CD4-positive, alpha-beta T cell treated with Interleukin-17A for 4 hours (primary cell): ENCODE results near the gene PALD1.
"Not testable (repeated sequence)": the region's sequence is repeated elsewhere in the genome, so short reads cannot be mapped to it uniquely, and the experiment has no call there.

Experiments
- DNase-seq: peaks from one replicate; pipeline ENCODE4 v3.0.0-alpha.2; 2020; ENCODE audit warnings: mixed read lengths

Gene PALD1

DNA sequence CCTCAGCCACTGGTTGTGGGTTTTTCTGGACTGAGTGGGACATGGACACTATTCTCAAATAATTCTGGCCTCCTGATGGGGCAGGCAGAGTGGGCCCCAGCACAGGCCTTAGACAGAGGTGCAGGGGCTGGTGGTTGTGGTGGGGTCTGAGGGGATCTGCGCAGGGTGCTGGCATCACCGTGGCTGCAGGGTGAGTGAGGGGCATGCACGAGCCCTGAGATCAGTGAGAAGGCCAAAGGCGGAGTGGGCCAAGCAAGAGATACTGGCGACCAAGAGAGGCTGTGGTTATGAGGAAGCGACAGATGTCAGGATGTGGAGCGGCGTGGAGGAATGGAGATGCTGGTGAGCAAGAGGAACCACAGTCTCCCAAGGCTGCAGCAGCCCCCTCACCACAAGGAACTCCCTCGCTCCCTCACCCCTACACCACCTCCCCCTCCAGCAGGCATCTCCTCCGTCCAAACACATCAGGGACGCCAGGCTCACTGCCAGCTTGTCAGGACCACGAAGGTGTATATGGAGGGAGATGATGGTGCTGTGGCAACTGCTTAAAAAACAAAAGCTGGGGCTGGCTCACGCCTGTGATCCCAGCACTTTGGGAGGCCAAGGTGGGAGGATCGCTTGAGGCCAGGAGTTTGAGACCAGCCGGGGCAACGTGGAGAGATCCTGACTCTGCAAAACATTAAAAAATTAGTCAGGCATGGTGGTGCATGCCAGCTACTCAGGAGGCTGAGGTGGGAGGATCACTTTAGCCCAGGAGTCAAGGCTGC is 114.4 kb downstream of the PALD1 start:
- DNase-seq = no peak

DNA sequence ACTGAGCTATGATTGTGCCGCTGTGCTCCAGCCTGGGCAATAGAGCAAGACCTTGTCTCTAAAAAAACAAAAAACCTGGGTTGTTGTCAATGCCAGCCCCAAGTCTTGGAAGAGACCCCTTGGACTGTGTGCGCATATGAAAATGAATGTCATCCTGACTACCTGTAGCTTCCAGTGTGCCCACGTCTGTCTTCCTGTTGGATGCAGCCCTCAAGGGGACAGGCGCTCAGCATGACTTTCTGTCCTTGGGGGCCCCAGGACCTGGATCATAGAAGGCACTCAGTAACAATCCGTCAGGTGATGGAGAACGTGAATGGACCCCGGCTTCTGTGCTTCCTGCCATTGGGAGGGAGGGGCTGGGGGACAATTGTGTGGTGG is 114.9 kb downstream of the PALD1 start:
- no peak for DNase-seq

DNA sequence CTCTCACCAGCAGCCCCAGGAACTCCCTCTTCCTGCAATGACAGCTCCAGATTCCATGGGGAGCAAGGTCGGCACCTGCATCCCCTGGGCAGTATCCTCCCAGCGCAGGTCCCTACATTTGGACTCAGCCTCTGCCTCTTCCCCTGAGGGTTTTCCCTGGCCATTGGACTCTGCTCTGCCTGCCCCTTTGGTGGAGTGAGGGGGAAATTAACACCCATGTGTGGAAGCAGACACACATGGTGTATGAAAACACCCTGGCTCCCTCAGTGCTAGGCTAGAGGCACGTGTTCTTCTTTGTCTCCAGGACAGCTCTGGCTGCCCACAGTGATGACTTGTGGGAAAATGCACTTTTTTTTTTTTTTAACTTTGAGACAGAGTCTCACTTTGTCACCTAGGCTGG is 115.6 kb downstream of the PALD1 start:
- no peak for DNase-seq

DNA sequence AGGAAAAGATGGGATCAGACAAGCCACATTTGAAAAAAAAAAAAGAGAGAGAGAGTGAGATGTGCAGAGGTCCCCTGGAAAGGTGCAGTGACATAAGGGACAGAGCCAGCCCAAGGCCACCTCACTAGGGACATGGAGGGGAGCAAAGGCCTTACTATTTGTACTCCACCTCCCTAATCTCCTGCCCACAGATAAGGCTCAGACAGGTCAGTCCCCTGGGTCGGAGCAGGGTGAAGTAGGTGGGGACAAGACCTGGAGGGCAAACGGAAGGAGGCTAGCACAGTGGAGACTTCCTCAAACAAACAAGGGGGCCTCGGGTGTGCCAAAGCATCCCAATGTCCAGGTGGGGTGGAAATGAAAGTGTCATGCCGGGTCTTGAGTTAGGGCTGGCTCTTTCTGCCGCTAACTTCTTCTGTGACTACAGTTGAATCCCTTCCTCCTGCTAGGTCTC is 117.0 kb downstream of the PALD1 start:
- DNase-seq = no peak

DNA sequence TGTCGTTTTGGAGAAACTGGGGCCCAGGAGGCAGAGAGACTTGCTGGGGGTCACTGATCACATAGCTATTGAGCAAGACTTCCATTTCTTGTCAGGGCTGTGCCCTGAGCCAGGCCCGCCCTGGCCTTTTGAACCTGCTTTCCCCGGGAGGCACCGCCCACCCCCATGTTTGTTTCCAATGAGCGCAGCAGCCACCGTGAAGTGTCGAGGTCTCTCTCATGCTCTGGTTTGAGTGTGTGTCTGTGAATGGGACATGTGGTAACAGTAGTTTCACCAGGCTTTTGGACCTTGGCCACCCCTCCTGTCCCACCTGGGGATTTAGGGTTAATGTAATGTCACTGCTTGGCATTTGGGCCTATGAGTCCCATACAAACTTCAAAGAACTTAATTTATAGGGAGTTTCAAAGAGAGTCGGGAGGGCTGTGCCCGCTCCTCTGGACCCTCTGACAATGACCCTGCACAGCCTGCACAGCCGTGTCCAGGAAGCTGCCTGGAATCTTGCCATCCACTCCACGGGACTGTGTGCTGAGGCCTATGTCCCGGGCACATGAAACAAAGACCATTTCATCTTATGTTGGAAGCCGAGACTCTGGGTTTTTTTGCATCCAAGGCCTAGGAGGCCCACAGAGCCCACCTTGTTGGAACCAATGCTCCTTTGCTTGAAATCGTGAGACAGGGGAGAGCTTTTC is 117.7 kb downstream of the PALD1 start:
- no peak for DNase-seq

DNA sequence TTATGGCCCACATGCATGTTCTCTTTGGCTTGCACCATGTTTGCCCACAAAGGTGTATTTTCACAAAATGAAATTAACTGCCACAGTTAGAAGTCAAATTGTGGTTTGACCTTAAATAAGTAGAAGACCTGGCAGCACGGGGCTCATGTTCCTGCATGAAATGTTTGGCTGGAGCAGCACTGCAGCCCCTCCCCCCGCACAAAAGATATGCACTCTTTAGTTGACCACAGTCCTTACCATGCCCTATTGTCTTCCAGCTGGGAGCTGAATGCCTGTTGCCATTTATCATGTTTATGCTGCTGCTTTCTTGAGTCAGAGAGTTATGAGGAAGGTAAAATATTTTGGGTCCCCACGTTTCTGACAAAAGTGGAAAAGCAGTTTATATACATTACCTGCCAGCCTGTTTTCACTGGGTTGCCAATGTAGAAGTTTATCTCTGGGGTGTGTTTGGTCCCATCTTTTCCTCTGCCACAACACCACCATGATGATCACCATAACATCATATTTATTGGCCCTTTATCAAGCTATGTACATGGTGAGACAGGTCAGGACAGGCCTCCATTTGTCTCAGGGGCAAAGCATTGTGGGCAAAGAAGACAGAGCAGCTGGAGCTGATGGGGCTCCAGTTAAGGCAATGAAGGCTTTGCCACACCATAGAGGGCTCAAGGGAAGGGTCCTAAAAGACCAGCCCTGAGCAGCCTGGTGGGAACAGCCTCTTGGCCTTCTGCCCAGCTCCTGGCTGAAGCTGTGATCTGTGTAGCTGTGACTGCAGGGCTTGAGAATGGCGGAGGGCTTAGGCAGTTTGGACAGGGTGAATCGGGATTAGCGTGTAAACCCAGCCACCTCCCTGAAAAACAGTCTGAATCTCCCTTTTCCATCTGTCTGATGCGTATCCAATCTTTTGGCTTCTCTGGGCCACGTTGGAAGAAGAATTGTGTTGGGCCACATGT is 118.6 kb downstream of the PALD1 start:
- DNase-seq = no peak

DNA sequence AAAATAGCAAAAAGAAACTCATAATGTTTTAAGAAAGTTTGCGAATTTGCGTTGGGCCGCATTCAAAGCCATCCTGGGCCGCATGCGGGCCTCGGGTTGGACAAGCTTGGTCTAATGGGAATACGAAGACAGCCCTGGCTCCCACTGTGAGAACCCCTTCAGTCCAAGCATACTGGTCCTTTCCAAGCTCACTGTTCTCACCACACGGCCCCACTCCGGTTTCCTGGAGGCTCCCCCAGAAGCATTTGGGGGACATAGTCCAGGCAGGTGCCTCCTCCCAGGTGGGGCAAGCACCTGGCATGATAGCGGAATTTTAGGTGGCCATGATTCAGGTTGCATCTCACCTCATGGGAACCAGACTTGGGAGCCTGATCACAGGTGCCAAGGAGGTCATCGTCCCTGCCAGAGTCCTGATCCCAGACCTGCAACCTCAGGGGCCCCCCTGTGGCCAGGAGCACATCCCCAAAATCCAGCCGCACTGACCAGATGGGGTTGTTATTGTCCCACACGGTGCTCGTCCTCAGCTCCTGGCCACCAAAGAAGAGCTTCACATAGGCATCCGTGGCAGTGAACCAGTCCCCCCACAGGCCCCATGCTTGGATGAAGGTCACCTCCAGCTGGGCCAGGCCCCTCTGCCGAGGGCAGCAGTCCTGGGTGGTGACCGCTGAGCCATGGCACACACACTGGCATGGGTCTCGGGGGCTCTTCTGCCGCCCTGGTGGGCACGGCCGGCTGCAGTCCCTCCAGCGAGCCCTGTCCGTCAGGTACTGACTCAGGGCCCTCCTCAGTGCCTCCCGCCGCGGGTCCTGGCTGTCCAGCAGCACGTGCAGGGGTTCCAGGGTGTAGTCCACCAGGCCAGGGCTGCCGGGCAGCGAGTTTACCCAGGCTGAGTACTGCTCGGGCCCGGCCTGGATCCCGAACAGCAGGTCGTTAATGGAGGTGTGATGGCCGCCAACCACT is 119.6 kb downstream of the PALD1 start:
- DNase-seq = no peak

DNA sequence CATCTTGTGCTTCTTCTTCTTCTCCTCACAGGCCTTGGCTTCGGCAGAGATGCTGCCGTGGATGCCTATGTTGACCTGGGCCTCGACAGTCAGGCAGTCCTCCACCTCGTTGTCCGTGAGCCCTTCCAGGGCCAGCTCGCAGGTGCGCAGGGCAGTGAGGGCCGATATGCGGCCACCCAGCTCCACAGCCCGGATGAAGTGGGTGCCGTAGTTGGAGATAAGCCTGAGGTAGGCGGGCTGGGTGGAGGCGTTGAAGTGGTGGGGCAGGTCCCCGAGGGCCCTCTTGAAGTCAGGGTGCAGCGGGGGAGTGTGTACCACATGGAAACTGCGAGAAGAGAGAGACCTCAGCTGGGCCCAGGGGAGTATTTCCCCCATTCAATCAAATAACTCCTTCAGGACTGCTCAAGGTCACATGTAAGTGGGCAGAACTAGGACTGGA is 120.3 kb downstream of the PALD1 start:
- no peak for DNase-seq

DNA sequence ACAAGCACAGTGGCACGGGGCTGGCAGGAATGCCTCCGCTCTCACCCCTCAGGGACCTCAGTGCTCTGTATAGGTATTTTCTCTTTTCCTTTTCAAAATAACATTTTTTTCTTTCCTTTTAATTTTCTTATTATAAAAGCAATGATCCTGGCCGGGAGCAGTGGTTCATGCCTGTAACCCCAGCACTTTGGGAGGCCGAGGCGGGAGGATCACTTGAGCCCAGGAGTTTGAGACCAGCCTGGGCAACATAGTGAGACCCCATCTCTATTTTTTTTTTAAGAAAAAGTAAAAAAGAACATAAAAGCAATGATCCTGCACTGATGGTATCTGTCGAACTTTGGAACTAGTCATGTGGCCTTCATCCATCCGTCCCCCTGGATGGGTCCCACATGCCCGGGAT is 120.8 kb downstream of the PALD1 start:
- DNase-seq = no peak

DNA sequence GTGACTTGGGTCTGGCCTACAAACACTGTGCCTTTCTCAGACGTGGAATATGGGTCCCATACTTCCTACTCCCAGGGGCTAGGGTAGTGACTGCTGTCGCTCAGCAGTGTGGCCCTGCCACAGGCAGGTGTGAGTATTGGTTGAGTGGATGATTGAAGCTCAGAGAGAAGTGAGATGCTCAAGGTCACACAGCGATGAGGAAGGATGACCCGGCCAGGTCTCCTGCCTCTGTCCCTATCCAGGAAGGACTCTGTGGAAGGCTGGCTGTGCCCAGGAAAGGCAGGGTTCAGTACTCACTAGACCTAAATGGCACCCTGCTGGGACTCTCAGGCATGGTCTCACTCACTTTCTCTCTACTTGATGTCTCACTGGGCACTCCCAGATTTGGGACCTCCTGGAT is 121.2 kb downstream of the PALD1 start:
- DNase-seq = no peak

DNA sequence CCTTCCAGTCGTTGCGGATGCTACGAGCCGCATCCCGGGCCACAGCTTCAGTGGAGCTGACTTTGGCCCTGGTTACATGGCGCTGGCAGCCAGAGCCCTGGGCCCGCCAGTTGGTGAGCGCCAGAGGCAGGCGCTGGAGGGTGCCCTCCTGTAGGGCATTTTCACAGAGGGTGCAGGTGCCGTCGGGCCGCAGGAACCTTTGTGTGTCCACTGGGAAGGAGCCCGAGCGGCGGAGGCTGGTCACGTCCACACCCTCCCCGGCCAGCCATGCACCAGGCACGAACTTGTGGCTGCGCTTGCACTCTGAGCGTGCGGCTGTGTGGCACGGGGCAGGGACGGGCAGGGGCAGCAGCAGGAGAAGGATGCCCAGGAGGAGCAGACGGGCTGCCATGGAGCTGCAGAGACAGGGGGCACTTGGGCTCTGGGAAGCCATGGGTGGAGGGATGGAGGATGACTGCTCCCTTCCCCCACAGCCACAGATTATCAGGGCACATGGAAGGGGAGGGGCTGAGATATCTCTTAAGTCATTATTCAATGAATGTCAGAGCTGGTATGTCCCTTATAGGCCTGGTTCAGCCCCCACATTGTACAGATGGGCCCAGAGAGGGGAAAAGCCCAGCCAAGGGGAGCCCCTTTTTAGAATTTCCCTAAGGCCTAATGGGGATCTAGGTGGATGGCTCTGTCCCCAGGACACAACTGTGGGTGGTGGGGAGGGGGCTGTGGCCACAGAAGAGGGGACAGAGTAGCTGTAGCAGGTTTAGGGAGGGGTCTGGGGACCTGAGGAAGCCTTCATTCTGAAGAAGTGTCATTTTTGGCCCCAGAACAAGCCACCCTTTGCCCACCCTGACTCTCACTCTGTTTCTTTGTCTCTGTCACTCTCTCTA is 122.2 kb downstream of the PALD1 start:
- no peak for DNase-seq

DNA sequence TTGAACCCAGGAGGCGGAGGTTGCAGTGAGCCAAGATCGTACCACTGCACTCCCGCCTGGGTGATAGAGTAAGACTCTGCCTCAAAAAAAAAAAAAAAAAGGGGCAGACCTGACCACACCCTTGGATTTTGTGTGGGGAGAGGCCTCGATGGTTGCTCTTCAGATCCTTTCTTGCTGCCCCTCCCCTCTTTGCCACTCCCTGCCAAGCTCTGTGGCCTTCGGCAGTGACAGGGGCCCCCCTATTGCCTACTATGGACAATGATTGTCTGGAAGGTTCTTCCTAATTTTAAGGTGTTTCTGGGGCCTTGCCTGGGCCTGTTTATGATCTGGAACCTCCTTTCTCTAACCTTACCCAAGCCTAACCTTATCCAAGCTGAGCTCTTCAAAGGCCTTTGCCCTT is 123.2 kb downstream of the PALD1 start:
- no peak for DNase-seq

DNA sequence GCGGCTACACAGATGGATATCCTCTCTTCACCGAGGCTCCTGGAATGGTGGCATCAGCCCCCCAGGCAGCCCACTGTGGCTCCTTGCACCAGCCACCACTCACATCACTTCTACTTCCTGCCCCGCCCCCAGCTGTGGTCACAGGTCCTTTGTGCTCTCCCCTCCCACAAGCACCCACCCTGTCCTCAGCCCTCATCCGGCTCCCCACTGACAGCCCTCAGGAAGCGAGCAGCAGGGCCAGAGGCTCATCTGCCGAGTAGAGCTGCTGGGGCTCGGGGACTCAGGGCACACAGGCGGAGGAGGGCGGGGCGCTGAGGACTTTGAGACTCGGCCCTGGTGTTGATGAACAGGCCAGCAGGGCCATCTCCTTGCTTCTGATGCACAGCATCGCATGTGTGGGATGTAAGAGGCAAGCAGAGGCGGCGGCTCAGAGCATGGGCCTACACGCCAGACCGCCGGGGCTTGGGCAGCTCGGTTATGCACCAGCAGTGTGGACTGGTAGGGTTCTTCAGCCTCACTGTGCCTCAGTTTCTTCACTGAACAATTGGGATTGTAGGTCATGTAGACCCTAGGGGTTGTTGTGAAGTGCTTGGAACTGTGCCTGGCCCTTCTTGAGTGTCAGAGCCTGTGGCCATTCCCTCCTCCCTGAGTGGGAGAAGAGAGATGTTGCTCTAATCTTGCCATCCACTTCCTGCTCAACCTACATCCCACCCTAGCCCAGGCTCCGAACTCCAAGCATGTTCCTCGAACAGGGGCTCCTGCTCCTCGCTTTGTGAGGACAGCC is 124.3 kb downstream of the PALD1 start, which contains the start of gene PRF1:
PRF1 (minus strand) TSS at position 77 of the 784 bp plus-strand sequence. CDS start 1,839 bp downstream, outside the sequence.
- peak; percentile 81 for DNase-seq

DNA sequence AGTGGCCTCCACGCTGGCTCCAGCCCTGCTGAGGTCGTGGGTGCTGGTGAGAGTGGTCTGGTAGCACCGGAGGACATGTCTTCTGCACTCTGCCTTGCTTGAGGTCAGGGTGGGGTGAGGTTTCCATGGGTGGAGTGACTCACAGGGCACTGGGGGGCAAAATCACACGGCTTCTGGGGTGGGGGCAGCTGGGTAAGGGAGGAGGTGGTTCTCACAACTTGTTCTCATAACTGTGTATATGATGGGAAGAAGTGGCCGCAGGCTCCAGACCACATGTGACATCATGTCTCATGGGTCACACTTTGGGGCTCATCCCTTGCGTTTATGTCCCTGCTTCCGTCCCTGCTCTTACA is 124.9 kb downstream of the PALD1 start:
- DNase-seq = peak; percentile 21

DNA sequence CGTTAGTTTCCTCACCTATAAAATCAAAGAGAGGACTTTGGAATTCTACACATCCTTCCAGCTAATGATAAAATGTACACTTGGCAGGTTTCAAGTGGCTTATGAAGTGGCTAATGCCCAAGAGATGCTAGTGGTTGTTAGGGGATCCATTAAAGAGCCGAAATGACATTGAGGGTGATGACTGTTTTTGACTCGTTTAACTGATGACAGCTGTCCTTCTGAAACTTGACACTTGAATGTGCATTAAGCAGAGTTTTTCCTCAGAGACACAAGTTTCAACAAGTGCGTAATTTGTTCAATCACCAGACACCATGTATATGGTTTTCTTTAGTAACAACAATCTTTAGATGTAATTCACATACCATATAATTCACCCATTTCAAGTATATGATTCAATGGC is 125.5 kb downstream of the PALD1 start:
- no peak for DNase-seq

DNA sequence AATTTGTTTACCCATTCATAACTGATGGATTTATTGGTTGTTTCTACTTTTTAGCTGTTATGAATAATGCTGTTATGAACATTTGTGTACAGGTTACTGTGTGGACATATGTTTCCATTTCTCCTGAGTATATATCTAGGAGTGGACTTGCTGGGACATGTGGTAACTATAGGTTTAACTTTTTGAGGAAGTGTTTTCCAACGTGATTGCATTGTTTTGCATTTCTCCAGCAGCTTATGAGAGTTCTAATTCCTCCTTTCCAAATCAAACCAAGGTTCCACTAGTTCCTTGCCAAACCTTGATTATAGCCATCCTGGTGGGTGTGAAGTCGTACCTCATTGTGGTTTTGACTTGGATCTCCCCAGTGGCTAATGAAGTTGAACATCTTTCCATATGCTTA is 126.6 kb downstream of the PALD1 start:
- DNase-seq = no peak

DNA sequence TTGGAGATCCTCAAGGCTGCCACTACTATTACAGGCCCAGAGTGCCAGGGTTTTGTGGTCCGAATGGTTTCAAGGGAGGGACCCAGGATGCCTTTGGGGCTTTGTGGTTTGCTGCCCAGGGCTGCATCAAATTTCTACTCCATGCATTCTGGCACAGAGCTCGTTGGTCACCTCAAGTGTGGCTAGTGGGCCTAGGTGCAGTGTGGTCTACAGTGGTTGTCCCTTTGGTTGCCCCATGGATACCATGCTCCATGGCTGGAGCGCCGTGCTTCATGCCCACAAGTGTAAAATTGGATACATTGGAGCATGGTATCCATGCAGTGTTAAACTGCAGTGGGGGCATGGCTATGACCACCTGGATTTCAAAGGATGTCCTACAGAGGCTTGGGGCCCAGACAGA is 129.4 kb downstream of the PALD1 start:
- DNase-seq = no peak

DNA sequence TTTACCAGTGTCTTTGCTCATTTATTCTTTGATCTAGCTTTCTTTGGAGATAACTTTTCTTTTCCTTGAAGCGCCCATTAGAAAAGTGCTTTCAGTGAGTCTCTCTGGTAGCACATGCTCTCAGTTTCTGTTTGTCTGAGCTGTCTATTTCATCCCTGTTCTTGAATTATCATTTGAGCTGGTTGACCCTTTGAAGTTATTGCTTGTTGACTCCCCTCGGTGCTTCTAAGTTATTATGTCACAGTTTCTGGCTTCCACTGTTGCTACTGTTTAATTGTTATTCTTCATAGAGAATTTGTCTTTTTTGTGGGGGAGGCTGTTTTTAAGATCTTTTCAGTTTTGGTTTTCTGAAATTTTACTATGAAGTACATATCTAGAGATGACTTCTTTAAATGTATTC is 135.4 kb downstream of the PALD1 start:
- DNase-seq = no peak

DNA sequence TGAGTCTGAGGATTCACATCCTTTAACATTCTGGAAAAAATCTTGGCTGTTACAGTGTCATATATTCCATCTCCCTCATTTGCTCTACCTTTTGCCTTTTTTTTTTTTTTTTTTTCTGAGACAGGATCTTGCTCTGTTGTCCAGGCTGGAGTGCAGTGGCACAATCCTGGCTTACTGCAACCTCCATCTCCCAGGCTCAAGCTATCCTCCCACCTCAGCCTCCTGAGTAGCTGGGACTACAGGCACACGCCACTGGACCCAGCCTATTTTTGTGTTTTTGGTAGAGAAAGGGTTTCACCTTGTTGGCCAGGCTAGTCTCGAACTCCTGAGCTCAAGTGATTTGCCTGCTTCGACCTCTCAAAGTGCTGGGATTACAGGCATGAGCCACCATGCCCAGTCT is 135.8 kb downstream of the PALD1 start:
- DNase-seq = not testable (repeated sequence)

DNA sequence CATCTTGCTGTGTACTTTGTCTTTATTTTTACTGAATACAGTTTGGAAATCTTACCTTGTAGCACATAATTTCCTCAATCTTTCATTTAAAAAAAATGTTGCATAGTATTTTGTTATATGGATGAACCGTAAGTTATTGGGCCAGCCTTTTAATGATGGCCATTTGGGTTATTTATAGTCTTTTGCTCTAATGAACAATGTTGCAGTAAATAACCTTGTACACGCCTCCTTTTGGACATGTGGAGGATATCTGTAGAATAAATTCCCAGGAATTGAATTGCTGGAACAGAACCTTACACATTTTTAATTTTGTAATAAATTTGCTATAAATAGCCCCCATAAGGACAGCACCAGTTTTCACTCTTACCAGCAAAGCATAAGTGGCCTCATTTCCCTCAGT is 136.6 kb downstream of the PALD1 start:
- no peak for DNase-seq
